VCaP (cell line): Measurements from ENCODE around the gene MGA.

ENCODE experiments used
- H3K27ac ChIP-seq: fragments of 450-650 bp; 2 replicates; pipeline ENCODE4 v1.5.1; 2017
- CTCF ChIP-seq: fragments of 450-650 bp; conservative IDR thresholded peaks from 2 replicates; pipeline ENCODE4 v1.5.1; 2017; ENCODE audit warnings: mild to moderate bottlenecking, moderate library complexity

The MGA gene

GRCh38 chr15:41647262-41647661 lies 12.9 kb upstream of the MGA start:
- no peak for TF ChIP-seq CTCF
- no peak overlapping the region for H3K27ac ChIP-seq

- no peak overlapping the region for H3K27ac ChIP-seq
- TF ChIP-seq CTCF, result no peak
Observed at GRCh38 chr15:41648097-41648496, 12.1 kb upstream of the MGA start.

GRCh38 chr15:41648770-41649169 lies 11.4 kb upstream of the MGA start:
- H3K27ac ChIP-seq, result no peak overlapping the region
- no peak for TF ChIP-seq CTCF

GRCh38 chr15:41650806-41651205 lies 9.4 kb upstream of the MGA start:
- TF ChIP-seq CTCF, result no peak
- H3K27ac ChIP-seq, result no peak overlapping the region

- no peak overlapping the region for H3K27ac ChIP-seq
- no peak for TF ChIP-seq CTCF
Observed at GRCh38 chr15:41651373-41651772, 8.8 kb upstream of the MGA start.

GRCh38 chr15:41653760-41654159 lies 6.4 kb upstream of the MGA start:
- no peak for TF ChIP-seq CTCF
- no peak overlapping the region for H3K27ac ChIP-seq

- TF ChIP-seq CTCF, result no peak
- H3K27ac ChIP-seq, result no peak overlapping the region
Observed at GRCh38 chr15:41655716-41656115, 4.5 kb upstream of the MGA start.

GRCh38 chr15:41656188-41656587 lies 4.0 kb upstream of the MGA start:
- no peak overlapping the region for H3K27ac ChIP-seq
- no peak for TF ChIP-seq CTCF
